ENCODE measurements around the gene CECR2. TPM values are rescaled to one million over a fixed set of nuclear protein-coding genes. Genes with fewer than 3 reads are reported as not detected.

Gene CECR2
- total RNA-seq, 3 donors from 2014 or later = 0.05 to 0.14 (median 0.08) TPM

- no peak for DNase-seq
Measured at GRCh38 chr22:17580441-17581031, 211.3 kb downstream of the CECR2 start.

DNA sequence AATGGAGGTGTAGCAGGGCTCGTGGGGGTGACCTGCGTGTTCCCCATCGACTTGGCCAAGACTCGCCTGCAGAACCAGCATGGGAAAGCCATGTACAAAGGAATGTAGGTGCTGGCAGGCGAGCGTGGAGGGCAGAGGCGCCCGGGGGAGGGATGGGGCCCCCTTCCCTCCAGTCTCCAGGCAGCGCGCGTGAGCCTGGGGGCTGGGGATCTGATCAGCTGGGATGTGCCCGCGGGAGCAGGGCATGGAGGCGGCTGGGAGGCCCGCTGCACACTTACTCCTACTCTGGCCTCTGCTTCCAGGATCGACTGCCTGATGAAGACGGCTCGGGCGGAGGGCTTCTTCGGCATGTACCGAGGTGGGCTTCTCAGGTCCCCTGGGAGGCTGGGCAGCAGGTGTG, 211.8 kb downstream of the CECR2 start:
- Mint-ChIP-seq H3K4me3 (no peak overlapping the region), H3K27me3 (ENCODE audit: low read depth) (peaks cover 4% of the 10 kb centered on the region), H3K9me3 (no peaks in the 10 kb centered on the region), H3K4me1 (ENCODE audit: low read depth) (no peaks in the 10 kb centered on the region), H3K36me3 (ENCODE audit: insufficient read depth) (no peaks in the 10 kb centered on the region)
- DNase-seq (no peak), ATAC-seq (no peak)

More at GRCh38 chr22:17580441-17581031, 211.3 kb downstream of the CECR2 start:
- no peak for ATAC-seq
- no peaks in the 10 kb centered on the region for H3K9me3 Mint-ChIP-seq
- H3K4me1 Mint-ChIP-seq (ENCODE audit: low read depth) = no peaks in the 10 kb centered on the region
- H3K27me3 Mint-ChIP-seq (ENCODE audit: low read depth) = peaks cover 4% of the 10 kb centered on the region
- no peak overlapping the region for H3K4me3 Mint-ChIP-seq
- no peaks in the 10 kb centered on the region for H3K36me3 Mint-ChIP-seq (ENCODE audit: insufficient read depth)

GRCh38 chr22:17581631-17582030, 212.4 kb downstream of the CECR2 start:
- no peak for ATAC-seq
- Mint-ChIP-seq H3K4me3 (no peak overlapping the region), H3K4me1 (ENCODE audit: low read depth) (no peaks in the 10 kb centered on the region)

GRCh38 chr22:17583151-17583550, 213.9 kb downstream of the CECR2 start:
- H3K4me3 Mint-ChIP-seq = no peak overlapping the region
- DNase-seq (no peak), ATAC-seq (no peak)
- H3K27me3 Mint-ChIP-seq (ENCODE audit: low read depth) = peaks cover 4% of the 10 kb centered on the region
- H3K4me1 Mint-ChIP-seq (ENCODE audit: low read depth) = no peaks in the 10 kb centered on the region
- H3K36me3 Mint-ChIP-seq (ENCODE audit: insufficient read depth) = no peaks in the 10 kb centered on the region
- no peaks in the 10 kb centered on the region for H3K9me3 Mint-ChIP-seq

More at GRCh38 chr22:17581631-17582030, 212.4 kb downstream of the CECR2 start:
- H3K36me3 Mint-ChIP-seq (ENCODE audit: insufficient read depth) = no peaks in the 10 kb centered on the region
- H3K27me3 Mint-ChIP-seq (ENCODE audit: low read depth) = peaks cover 4% of the 10 kb centered on the region
- H3K9me3 Mint-ChIP-seq = no peaks in the 10 kb centered on the region
- no peak for DNase-seq

GRCh38 chr22:17586831-17587440, 217.7 kb downstream of the CECR2 start:
- Mint-ChIP-seq H3K4me3 (no peak overlapping the region), H3K9me3 (no peaks in the 10 kb centered on the region), H3K4me1 (ENCODE audit: low read depth) (no peaks in the 10 kb centered on the region), H3K27me3 (ENCODE audit: low read depth) (no peaks in the 10 kb centered on the region), H3K36me3 (ENCODE audit: insufficient read depth) (peaks cover 8% of the 10 kb centered on the region)
- no peak for DNase-seq
- no peak for ATAC-seq

DNA sequence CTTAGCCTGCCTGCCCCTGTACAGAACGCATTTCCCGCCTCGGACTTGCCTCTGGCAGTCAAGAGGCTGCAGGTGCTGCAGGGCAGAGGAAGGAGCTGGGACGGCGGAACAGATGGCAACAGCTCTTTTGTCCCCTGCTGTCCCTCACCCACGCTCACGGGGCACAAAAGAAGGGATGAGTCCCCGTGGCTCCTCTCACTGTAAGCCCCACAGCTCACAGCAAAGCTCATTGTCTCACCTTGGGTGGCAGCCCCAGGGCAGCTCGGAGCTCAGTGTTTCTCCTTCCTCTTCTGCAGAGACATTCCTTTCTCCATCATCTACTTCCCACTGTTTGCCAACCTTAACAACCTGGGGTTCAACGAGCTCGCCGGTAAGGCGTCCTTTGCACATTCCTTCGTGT, 218.4 kb downstream of the CECR2 start:
- no peak for ATAC-seq
- H3K9me3 Mint-ChIP-seq = no peaks in the 10 kb centered on the region

DNA sequence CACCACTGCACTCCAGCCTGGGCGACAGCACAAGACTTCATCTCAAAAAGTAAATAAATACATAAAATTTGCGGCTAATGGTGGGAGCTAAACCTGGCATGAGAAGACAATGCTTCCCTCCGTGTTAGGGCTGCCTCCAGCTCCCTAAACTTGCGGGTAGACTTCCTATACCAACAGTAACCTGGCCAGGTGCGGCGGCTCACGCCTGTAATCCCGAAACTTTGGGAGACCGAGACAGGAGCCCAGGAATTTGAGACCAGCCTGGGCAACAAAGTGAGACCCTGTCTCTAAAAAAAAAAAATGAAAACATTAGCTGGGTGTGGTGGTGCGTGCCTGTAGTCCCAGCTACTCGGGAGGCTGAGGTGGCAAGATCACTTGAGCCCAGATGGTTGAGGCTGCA, 219.3 kb downstream of the CECR2 start:
- Mint-ChIP-seq H3K36me3 (ENCODE audit: insufficient read depth) (peaks cover 17% of the 10 kb centered on the region), H3K27me3 (ENCODE audit: low read depth) (no peaks in the 10 kb centered on the region), H3K4me3 (no peak overlapping the region), H3K9me3 (no peaks in the 10 kb centered on the region), H3K4me1 (ENCODE audit: low read depth) (no peaks in the 10 kb centered on the region)
- ATAC-seq (no peak), DNase-seq (no peak)

More for the DNA sequence above, 218.4 kb downstream of the CECR2 start:
- Mint-ChIP-seq H3K4me3 (no peak overlapping the region), H3K4me1 (ENCODE audit: low read depth) (no peaks in the 10 kb centered on the region), H3K27me3 (ENCODE audit: low read depth) (no peaks in the 10 kb centered on the region), H3K36me3 (ENCODE audit: insufficient read depth) (peaks cover 13% of the 10 kb centered on the region)
- no peak for DNase-seq

- ATAC-seq (no peak), DNase-seq (no peak)
- Mint-ChIP-seq H3K36me3 (ENCODE audit: insufficient read depth) (peaks cover 26% of the 10 kb centered on the region), H3K4me1 (ENCODE audit: low read depth) (no peaks in the 10 kb centered on the region), H3K4me3 (no peak overlapping the region), H3K27me3 (ENCODE audit: low read depth) (no peaks in the 10 kb centered on the region), H3K9me3 (no peaks in the 10 kb centered on the region)
Measured at GRCh38 chr22:17589810-17590375, 220.6 kb downstream of the CECR2 start.

DNA sequence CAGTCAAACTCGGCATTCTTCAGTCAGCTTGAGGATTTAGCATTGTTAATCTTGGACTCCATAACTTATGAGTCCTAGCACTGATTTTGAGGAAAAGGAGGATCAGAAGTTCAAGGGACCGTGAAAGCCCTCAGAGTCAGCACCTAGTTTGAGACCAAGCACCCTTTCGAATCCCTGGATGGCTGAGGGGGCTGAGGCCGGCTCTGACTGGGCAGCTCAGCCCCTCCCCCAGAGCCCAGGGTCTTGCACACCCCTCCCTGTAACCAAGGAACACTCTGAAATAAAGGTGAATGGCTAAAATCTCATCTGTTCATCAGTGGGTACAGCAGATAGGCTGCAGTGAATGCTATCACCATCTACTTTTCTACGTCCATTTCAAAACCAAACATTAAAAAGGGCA, 221.3 kb downstream of the CECR2 start:
- Mint-ChIP-seq H3K27me3 (ENCODE audit: low read depth) (no peaks in the 10 kb centered on the region), H3K9me3 (no peaks in the 10 kb centered on the region), H3K4me1 (ENCODE audit: low read depth) (no peaks in the 10 kb centered on the region), H3K4me3 (no peak overlapping the region), H3K36me3 (ENCODE audit: insufficient read depth) (peaks cover 28% of the 10 kb centered on the region)
- DNase-seq = no peak
- ATAC-seq = no peak

DNA sequence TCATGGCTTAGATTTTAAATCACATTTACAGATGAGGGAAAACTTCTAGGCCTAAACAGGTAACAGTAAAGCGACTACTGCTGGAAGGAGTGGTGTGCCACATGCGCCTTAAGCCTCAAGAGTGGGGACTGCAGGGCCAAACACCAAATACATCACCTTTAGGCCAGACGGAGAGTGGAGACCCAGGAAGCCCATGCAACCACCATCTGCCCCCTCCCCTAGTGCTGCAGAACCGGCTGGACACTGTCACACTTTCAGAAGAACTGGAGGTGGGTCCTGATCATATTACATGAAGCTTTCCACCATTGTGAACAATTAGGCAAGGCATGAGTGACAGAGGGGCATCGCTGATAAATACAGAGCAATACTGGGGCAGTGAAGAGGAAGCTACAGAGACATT, 222.9 kb downstream of the CECR2 start:
- Mint-ChIP-seq H3K4me1 (ENCODE audit: low read depth) (no peaks in the 10 kb centered on the region), H3K9me3 (no peaks in the 10 kb centered on the region), H3K36me3 (ENCODE audit: insufficient read depth) (peaks cover 34% of the 10 kb centered on the region), H3K4me3 (no peak overlapping the region), H3K27me3 (ENCODE audit: low read depth) (no peaks in the 10 kb centered on the region)
- no peak for ATAC-seq
- DNase-seq = no peak

GRCh38 chr22:17596226-17596625, 227.0 kb downstream of the CECR2 start:
- H3K4me1 Mint-ChIP-seq (ENCODE audit: low read depth) = no peaks in the 10 kb centered on the region
- H3K9me3 Mint-ChIP-seq = no peaks in the 10 kb centered on the region
- H3K36me3 Mint-ChIP-seq (ENCODE audit: insufficient read depth) = peaks cover 48% of the 10 kb centered on the region
- H3K27me3 Mint-ChIP-seq (ENCODE audit: low read depth) = no peaks in the 10 kb centered on the region
- no peak for ATAC-seq
- DNase-seq = no peak
- no peak overlapping the region for H3K4me3 Mint-ChIP-seq

DNA sequence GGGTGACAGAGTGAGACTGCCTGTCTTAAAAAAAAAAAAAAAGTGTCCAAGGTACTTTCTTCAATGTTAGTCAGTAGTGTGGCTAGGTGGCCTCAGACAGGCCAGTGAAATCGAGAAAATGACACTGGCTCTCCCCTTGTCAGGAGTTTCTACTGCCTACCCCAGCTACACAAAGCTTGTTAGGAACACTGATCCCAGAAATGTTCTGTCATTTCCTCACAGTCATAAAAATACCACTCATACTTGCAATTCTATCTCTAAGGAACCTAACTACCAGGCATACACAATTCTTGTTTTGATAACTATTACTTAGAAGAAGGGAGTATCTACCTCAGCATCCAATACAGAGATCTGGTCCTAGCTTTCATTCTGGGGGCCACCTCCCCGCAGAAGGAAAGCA, 228.0 kb downstream of the CECR2 start:
- Mint-ChIP-seq H3K36me3 (ENCODE audit: insufficient read depth) (peaks cover 42% of the 10 kb centered on the region), H3K4me1 (ENCODE audit: low read depth) (no peaks in the 10 kb centered on the region), H3K4me3 (no peak overlapping the region), H3K9me3 (no peaks in the 10 kb centered on the region), H3K27me3 (ENCODE audit: low read depth) (no peaks in the 10 kb centered on the region)
- no peak for ATAC-seq
- DNase-seq = no peak

- DNase-seq (no peak), ATAC-seq (no peak)
- no peaks in the 10 kb centered on the region for H3K4me1 Mint-ChIP-seq (ENCODE audit: low read depth)
- no peak overlapping the region for H3K4me3 Mint-ChIP-seq
- H3K27me3 Mint-ChIP-seq (ENCODE audit: low read depth) = no peaks in the 10 kb centered on the region
- H3K9me3 Mint-ChIP-seq = no peaks in the 10 kb centered on the region
- peaks cover 36% of the 10 kb centered on the region for H3K36me3 Mint-ChIP-seq (ENCODE audit: insufficient read depth)
Measured at GRCh38 chr22:17598318-17598717, 229.1 kb downstream of the CECR2 start.

DNA sequence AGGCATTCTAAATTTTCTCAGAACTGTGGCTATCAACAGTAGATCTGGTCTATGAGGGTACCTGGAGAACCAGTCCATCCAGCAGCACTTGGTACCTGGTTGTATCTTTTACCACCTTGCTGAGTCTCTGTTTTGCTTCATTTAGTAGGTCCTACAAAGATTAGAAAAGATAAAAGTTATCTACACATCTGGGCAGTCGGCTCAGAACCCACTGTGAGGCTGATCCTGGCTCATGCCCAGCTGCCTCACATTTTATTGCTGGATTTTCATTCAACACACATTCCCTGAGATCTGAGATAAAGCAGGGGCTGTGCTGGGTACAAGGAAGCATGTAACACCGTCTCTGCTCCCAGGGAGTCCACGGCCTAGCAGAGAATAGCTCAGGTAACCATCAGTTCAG, 231.8 kb downstream of the CECR2 start:
- no peaks in the 10 kb centered on the region for H3K4me1 Mint-ChIP-seq (ENCODE audit: low read depth)
- H3K27me3 Mint-ChIP-seq (ENCODE audit: low read depth) = no peaks in the 10 kb centered on the region
- H3K36me3 Mint-ChIP-seq (ENCODE audit: insufficient read depth) = peaks cover 29% of the 10 kb centered on the region
- no peak for DNase-seq
- H3K9me3 Mint-ChIP-seq = no peaks in the 10 kb centered on the region
- ATAC-seq = no peak
- no peak overlapping the region for H3K4me3 Mint-ChIP-seq

GRCh38 chr22:17603668-17604067, 234.4 kb downstream of the CECR2 start:
- Mint-ChIP-seq H3K9me3 (no peaks in the 10 kb centered on the region), H3K4me3 (no peak overlapping the region), H3K27me3 (ENCODE audit: low read depth) (no peaks in the 10 kb centered on the region), H3K36me3 (ENCODE audit: insufficient read depth) (peaks cover 11% of the 10 kb centered on the region), H3K4me1 (ENCODE audit: low read depth) (no peaks in the 10 kb centered on the region)
- DNase-seq (no peak), ATAC-seq (no peak)
